RPMI8226 (cell line): ENCODE measurements around the gene AUTS2.

Experiments
- DNase-seq: peaks from one replicate; pipeline ENCODE4 v3.0.0-alpha.2; 2015

Gene AUTS2

GRCh38 chr7:70047891-70048448 lies 449.7 kb downstream of the AUTS2 start:
- no peak for DNase-seq

GRCh38 chr7:70051726-70052125 lies 453.5 kb downstream of the AUTS2 start:
- no peak for DNase-seq

- DNase-seq, result no peak
Measured at GRCh38 chr7:70052691-70053090, 454.4 kb downstream of the AUTS2 start.

DNA sequence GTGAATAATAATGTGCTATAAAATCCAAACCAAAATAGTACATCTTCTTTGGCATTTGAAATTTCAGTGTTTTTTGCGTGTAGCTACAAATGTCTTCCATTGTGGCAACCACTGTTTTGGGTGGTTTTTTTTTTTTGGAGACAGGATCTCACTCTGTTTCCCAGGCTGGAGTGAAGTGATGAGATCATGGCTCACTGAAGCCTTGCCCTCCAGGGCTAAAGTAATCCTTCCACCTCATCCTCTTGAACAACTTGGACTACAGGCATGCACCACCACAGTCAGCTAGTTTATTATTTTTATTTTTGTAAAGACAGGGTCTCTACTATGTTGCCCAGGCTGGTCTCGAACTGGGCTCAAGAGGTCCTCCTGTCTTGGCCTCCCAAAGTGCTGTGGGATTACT lies 455.1 kb downstream of the AUTS2 start:
- no peak for DNase-seq

DNA sequence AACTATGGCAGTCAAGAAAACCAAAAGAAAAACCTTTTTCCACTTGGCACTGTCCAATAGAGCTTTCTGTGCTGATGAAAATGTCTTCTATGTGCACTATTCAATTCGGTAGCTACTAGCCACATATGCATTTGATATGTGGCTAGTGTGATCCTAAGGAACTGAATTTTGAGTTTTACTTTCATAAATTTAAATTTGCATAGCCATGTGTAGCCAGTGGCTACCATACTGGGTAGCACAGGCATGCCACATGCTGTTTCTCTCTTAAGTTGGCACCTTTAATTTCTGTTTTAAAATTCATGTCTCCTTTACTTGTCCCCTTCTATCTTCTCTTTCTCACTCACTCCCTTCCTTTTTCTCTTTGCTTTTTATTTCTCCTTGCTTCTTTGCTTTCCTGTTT lies 455.7 kb downstream of the AUTS2 start:
- no peak for DNase-seq

GRCh38 chr7:70056363-70056762 lies 458.1 kb downstream of the AUTS2 start:
- no peak for DNase-seq

DNA sequence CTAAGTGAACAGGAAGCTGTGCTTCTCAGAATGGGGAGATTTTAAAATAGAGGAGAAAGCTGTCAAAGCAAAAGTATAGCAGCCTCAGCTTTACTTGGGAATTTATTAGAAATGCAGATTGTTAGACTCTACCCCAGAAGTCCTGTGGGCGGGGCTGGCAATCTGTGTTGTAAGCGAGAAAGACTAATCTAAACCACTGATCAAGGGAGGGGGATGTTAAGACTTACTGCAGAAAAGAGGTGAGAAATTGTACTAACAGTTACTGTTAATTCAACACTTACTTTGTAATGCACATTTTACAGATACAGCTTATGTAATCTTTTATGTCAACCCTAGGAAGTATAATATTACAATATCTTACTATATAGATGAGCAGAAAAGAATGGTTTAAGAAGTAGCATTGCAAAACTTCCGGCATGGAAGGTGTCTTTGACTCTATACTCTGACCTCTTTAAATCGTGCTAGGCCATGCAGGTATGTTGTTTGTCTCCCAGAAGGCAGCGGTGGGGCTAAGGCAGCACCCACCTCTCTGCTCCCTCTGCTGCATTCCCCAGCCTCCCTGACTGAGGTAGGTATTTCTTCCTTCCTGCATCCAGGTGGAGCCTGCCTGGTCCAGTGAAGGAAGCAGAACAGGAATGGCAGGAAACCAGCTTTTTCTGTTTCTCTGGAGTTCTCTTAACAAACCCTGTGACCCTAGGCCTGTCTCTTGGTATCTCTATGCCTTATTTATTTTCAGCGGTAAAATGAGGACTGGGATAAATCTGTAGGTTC lies 462.2 kb downstream of the AUTS2 start:
- peak; percentile 34 for DNase-seq

DNA sequence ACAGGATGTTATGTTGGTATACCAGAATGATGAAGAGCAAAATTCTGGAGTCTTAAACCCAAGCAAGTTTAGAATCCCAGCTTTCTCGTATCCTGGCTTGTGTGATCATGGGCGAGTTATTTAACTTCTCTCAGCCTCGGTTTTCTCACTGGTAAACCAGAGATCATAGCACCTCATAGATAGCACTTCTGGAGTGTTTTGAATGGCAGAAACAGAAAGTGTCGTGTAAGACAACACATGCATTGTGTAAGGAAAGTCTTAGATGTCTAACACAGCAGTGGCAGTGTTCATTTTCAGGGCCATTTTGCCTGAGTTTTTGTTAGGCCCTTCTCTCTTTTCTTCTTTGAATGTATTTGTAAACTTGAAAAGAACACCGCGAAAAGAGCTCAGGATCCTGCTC lies 465.1 kb downstream of the AUTS2 start:
- DNase-seq, result no peak

GRCh38 chr7:70063927-70064326 lies 465.7 kb downstream of the AUTS2 start:
- DNase-seq, result no peak

DNA sequence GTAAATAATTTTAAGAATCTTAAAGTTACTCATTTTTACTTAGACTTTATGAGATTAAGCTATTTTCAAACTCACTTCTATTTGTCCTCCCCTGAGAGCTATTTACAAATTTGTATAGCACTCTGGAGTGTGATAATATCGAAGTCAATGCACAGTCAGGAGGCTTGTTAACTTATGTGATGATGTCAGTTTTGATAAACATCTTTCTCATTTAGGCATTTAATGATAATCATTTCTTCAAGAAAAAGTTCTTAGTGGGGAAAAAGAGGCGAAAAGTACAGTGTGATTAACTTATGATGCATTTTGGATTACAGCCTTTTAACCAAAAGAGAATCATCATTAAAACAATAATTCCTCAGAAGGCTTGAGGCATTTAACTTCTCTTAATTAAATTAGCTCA lies 468.6 kb downstream of the AUTS2 start:
- no peak for DNase-seq

DNA sequence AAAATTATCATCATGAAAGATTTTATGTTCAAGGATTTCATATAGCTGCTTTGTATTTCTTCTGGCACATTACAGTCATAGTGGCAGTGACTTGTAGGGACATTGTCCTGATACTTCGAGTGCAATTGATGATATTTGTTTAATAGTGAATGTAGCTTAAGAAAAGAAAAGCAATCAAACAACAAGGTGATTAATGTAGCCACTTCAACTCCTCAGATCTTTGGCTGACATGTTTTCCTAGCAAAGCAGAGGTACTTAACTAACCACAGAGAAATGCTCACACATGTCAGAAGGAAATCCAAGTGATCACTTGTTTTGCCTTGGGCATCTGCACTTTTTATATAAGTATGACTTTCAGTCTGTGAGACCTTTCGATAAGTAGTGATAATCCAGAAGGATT lies 470.3 kb downstream of the AUTS2 start:
- peak; percentile 20 for DNase-seq

- DNase-seq, result peak; percentile 32
Measured at GRCh38 chr7:70069977-70070376, 471.7 kb downstream of the AUTS2 start.

- DNase-seq, result no peak
Measured at GRCh38 chr7:70071766-70072165, 473.5 kb downstream of the AUTS2 start.

DNA sequence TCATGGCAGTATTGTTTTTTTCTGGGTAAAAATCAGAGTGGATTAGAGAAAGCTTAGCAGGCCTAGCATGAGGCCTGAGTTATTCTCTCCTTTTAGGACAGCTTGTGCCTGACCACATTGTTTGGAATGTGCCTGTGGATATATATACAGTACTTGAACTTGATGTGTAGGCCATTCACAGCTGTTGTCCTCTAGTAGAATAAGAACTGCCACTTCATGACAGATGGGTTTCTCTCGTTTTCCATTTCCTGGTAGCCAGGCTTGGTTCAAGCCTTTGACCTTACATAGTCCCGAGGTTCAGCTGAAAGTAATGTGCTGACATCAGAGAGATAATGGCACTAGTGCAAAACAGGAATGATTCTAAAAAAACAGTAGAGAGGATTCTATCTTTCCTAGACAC lies 473.9 kb downstream of the AUTS2 start:
- DNase-seq, result peak; percentile 50

DNA sequence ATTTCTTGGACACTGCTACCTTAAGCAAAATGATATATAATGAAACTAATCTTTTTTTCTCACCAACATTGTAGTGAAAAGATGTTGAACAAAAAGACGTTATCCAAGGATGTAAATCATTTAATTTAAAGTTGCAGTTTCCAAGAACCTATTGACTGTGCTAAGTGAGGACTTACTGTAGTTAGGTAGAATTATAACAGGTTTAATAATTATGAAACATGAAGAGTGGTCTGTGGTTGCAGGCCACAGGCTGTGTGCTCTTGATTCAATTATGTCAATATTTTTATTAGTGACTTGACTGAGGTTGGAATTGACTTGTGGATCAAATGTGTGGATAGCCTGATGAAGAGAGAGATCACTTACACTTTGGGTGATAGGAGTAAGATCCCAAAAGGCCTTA lies 478.1 kb downstream of the AUTS2 start:
- DNase-seq, result no peak

GRCh38 chr7:70082099-70082611 lies 483.9 kb downstream of the AUTS2 start:
- DNase-seq, result no peak

- DNase-seq, result no peak
Measured at GRCh38 chr7:70091362-70091761, 493.1 kb downstream of the AUTS2 start.

DNA sequence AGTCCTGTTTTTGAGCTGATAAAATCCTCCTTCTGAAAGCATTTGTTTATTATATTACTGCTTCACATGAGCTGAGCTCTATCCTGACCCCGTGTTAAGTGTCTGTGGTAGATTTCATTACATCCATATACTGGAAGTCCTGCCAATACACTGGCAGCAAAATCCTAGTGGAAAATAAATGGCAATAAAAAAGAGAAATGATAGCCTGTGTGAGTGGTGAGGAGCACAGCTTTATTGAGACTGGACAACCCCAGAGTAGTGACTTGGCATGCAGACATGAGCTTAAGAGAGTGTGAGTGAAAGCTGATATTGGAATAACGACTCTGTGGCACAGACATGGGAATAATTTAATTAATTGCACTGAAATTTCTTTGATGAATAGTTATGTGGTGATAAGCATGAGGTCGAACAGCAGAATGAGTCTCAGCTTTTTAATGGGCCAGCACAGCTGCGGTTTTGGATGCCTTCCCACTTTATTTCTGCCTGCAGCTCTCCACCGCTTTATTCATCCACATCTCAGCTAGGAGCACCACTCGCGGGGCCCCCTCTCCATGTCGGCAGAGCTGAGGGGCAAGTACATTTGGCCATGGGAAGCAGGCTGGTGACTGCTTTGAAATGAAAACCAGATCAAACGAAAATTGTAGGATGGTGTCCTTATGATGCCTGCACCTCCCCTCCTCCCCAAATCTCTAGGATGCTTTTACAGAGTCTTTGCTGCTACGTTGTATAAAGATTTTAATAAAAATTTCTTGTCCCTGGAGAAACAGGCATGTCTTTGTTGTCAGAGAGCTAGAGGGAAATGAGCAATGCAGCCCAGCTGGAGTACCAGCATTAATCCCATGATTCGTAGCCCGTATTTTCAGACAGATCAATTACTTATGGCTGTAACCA lies 494.3 kb downstream of the AUTS2 start:
- DNase-seq, result no peak

GRCh38 chr7:70093205-70093904 lies 495.1 kb downstream of the AUTS2 start:
- DNase-seq, result peak; percentile 31

DNA sequence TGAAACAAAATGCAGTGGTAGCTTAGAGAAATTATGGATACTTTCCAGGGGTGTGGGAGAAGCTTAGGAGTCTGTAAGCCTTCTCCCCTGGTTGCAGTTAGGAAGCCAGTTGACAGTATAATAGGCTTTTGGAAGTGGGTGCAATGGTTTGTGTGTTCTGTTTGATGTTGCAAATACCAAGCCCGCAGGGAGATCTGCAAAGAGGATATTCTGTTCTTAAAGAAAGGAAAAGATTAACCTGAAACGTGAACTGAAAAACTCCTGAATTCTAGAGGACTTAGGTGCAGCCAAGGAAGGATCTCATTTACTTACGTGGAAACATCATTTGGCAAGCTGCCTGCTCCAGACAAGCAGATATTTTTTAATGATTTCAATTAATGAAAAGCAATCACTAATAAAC lies 496.6 kb downstream of the AUTS2 start:
- DNase-seq, result no peak

GRCh38 chr7:70097645-70098044 lies 499.4 kb downstream of the AUTS2 start:
- DNase-seq, result no peak

DNA sequence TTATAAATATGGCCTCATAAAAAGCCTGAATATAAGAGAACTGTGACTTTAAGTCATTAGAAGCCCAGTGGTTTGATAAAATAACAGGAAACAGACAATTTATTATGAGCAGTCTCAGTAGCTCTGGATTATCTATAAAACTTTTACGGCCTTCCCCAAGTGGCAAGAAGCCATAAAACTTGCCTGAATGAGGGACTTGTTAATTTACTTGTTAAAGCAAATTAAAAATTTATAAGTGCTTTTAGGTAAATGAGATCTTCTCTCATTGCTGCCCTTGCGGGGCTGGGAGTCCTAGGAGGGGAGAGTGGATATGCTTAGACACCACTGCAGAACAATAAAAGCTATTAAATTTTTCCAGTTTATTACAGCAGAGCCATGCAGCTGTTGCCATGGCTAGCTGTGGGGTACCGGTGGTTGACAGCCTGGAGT lies 499.9 kb downstream of the AUTS2 start:
- no peak for DNase-seq
